Measurements from ENCODE around the gene OR4F17.
"Not testable (repeated sequence)": the region's sequence is repeated elsewhere in the genome, so short reads cannot be mapped to it uniquely, and the experiment has no call there.

- TF ChIP-seq CTCF, POLR2A (IDR thresholded peaks at IDR 0.05): not testable (repeated sequence)
These were observed 9.3 kb upstream of the OR4F17 start for GRCh38 chr19:97647-98046.
